Activated B cell treated with CpG ODN at 0.5 μM for 24 hours (primary cell): ENCODE data around the gene RXFP1. TPM values are rescaled to one million over a fixed set of nuclear protein-coding genes. Genes with fewer than 3 reads are reported as not detected.

Experiments
- ATAC-seq: fragments of 200-7000 bp; cut with Tn5 transposase; one replicate; pipeline ENCODE4 v1.10.0; 2021; ENCODE audit warnings: low read depth, mild to moderate bottlenecking, moderate library complexity
- CTCF ChIA-PET: fragments of 350-600 bp; sonication (Branson Sonifier 250); formaldehyde crosslinking; loops from one replicate; lab custom pipeline; 2021; ENCODE audit warnings: antibody characterized with exemption; lab: Charles Lee
- POLR2A ChIA-PET: fragments of 350-600 bp; sonication (Branson Sonifier 250); formaldehyde crosslinking; loops from one replicate; lab custom pipeline; 2021; ENCODE audit warnings: antibody characterized with exemption; lab: Charles Lee
- DNase-seq: peaks from one replicate; pipeline ENCODE4 v3.0.0; 2022
- H3K27ac Mint-ChIP-seq: one replicate; pipeline ENCODE4 v1.8.0; 2020; ENCODE audit warnings: mixed read lengths
- H3K27me3 Mint-ChIP-seq: one replicate; pipeline ENCODE4 v1.8.0; 2021; ENCODE audit warnings: mixed read lengths
- H3K36me3 Mint-ChIP-seq: one replicate; pipeline ENCODE4 v1.8.0; 2021; ENCODE audit warnings: low read depth, mixed read lengths
- H3K4me1 Mint-ChIP-seq: one replicate; pipeline ENCODE4 v1.8.0; 2021; ENCODE audit warnings: mixed read lengths
- H3K4me3 Mint-ChIP-seq: one replicate; pipeline ENCODE4 v1.8.0; 2020; ENCODE audit warnings: mild to moderate bottlenecking, mixed read lengths
- H3K9me3 Mint-ChIP-seq: one replicate; pipeline ENCODE4 v1.8.0; 2020; ENCODE audit warnings: mixed read lengths
- intact Hi-C: fragments of 100-400 bp; cut with micrococcal nuclease; formaldehyde crosslinking; loops from one replicate; pipeline ENCODE4 v1.15.1; 2024
- total RNA-seq: library from RNA; stranded (reverse); gene quantifications from 2 replicates; pipeline ENCODE4 v1.2.3, GENCODE V29; 2022
- TF ChIP-seq, protein P1 (sequence below): fragments of 200-600 bp; IDR thresholded peaks from one replicate; pipeline ENCODE4 v1.8.0; 2022; ENCODE audit warnings: antibody characterized with exemption, mild to moderate bottlenecking

Gene RXFP1
- total RNA-seq, 1 donor from 2014 or later, result not detected

DNA sequence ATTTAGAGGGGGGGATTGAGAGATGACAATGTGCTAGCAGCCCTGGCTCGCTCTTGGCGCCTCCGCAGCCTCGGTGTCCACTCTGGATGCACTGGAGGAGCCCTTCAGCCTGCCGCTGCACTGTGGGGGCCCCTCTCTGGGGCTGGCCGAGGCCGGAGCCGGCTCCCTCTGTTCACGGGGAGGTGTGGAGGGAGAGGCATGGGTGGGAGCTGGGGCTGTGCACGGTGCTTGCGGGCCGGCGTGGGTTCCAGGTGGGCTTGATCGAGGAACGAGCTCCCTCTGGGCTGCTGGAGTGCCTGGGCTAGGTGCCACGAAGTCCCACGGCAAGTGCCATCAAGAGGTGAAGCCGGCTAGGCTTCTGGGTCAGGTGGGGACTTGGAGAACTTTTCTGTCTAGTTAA is 143.1 kb downstream of the RXFP1 start:
- no peaks in the 10 kb centered on the region for H3K4me1 Mint-ChIP-seq
- CTCF ChIA-PET, result no interaction called here
- peaks cover 4% of the 10 kb centered on the region for H3K27me3 Mint-ChIP-seq
- no peak for DNase-seq
- intact Hi-C loops, result no loop called here
- no peak overlapping the region for H3K27ac Mint-ChIP-seq
- H3K36me3 Mint-ChIP-seq, result peaks cover 7% of the 10 kb centered on the region
- POLR2A ChIA-PET, result no interaction called here
- TF ChIP-seq, protein P1, sequence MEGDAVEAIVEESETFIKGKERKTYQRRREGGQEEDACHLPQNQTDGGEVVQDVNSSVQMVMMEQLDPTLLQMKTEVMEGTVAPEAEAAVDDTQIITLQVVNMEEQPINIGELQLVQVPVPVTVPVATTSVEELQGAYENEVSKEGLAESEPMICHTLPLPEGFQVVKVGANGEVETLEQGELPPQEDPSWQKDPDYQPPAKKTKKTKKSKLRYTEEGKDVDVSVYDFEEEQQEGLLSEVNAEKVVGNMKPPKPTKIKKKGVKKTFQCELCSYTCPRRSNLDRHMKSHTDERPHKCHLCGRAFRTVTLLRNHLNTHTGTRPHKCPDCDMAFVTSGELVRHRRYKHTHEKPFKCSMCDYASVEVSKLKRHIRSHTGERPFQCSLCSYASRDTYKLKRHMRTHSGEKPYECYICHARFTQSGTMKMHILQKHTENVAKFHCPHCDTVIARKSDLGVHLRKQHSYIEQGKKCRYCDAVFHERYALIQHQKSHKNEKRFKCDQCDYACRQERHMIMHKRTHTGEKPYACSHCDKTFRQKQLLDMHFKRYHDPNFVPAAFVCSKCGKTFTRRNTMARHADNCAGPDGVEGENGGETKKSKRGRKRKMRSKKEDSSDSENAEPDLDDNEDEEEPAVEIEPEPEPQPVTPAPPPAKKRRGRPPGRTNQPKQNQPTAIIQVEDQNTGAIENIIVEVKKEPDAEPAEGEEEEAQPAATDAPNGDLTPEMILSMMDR, result no peak
- no peak for ATAC-seq
- H3K4me3 Mint-ChIP-seq, result no peak overlapping the region
- H3K9me3 Mint-ChIP-seq, result no peaks in the 10 kb centered on the region

DNA sequence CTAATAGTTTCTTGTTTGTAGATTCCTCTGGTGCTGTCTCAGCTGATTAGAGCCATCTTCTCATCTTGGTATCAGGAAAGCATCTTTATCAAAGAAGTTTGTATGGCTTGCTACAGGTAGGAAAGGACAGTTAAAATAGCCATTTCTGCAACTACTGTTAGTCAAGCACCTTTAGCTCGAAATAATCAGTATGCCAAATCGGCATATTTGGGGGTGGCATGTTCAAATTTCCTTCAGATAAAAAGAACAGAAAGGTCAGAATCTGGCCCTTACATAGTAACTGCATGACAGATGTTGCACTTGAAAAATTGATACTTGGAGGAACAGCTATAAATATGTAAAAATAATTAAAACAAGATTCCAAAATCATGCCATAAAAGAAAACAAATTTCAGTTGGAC is 145.2 kb downstream of the RXFP1 start:
- CTCF ChIA-PET, result no interaction called here
- no peak overlapping the region for H3K27ac Mint-ChIP-seq

DNA sequence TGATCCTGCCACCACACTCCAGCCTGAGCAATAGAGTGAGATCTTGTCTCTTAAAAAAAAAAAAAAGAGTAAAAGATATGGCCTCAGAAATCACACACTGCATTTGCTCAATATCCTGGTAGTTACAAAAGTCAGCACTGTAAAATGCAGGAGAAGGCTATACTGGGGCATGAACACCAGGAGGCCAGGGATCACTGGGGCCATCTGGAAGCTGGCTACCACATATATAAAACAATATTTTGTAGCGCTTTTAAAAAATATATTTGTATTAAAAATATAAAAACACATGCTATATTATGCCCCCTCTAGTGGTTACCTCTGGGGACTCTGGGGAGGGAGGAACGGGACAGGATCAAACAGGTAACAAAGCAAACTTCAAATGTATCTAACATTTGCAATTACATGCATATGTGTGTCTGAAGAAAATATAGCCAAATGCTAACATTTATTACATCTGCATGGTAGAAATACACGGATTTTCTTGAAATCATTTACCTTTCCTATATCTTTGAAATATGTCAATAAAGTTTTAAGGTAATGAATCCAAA is 146.0 kb downstream of the RXFP1 start:
- H3K36me3 Mint-ChIP-seq, result peaks cover 16% of the 10 kb centered on the region
- ChIA-PET CTCF (no interaction called here), POLR2A (no interaction called here)
- H3K27me3 Mint-ChIP-seq, result no peaks in the 10 kb centered on the region
- H3K27ac Mint-ChIP-seq, result no peak overlapping the region
- H3K4me3 Mint-ChIP-seq, result no peak overlapping the region
- ATAC-seq (no peak), DNase-seq (no peak)
- H3K9me3 Mint-ChIP-seq, result no peaks in the 10 kb centered on the region
- peaks cover 19% of the 10 kb centered on the region for H3K4me1 Mint-ChIP-seq
- TF ChIP-seq, protein P1, result peak; percentile 17
- intact Hi-C loops, result loop anchor here (1.0 kb wide), 1 partner anchor 536 kb away; no protein-coding TSS in a partner anchor

More for the DNA sequence above, 145.2 kb downstream of the RXFP1 start:
- ATAC-seq (no peak), DNase-seq (no peak)
- Mint-ChIP-seq H3K27me3 (no peaks in the 10 kb centered on the region), H3K4me1 (peaks cover 13% of the 10 kb centered on the region), H3K4me3 (no peak overlapping the region), H3K9me3 (no peaks in the 10 kb centered on the region), H3K36me3 (peaks cover 11% of the 10 kb centered on the region)
- intact Hi-C loops, result loop anchor here (1.0 kb wide), 1 partner anchor 536 kb away; no protein-coding TSS in a partner anchor
- TF ChIP-seq, protein P1, result no peak
- POLR2A ChIA-PET, result no interaction called here

DNA sequence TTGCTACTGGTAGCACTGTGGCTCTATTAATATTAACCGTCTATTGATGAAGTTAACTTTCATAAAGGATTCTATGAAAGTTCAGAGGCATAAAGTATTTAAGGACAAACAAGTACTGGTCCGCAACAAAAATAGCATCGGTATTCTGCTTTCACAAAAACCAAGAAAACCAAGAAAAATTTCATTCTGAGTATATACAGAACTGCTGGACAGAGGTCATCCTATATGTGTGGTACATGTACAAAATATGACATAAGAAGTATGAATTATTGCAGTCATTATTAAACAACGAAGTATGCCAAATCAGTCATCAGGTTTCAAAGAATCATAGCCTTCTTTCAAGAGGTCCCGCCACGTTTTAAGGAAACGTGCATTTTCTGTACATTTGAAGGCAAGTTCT is 147.6 kb downstream of the RXFP1 start:
- intact Hi-C loops, result no loop called here
- peaks cover 16% of the 10 kb centered on the region for H3K36me3 Mint-ChIP-seq
- H3K4me1 Mint-ChIP-seq, result peaks cover 23% of the 10 kb centered on the region
- no peak for ATAC-seq
- no peak overlapping the region for H3K4me3 Mint-ChIP-seq
- no peaks in the 10 kb centered on the region for H3K9me3 Mint-ChIP-seq
- H3K27ac Mint-ChIP-seq, result no peak overlapping the region
- DNase-seq, result no peak
- H3K27me3 Mint-ChIP-seq, result no peaks in the 10 kb centered on the region
- ChIA-PET CTCF (no interaction called here), POLR2A (interaction anchor here (0.6 kb wide), 1 partner anchor 52 kb away, joined by 7 read pairs; no protein-coding TSS in a partner anchor)
- TF ChIP-seq, protein P1, result no peak

DNA sequence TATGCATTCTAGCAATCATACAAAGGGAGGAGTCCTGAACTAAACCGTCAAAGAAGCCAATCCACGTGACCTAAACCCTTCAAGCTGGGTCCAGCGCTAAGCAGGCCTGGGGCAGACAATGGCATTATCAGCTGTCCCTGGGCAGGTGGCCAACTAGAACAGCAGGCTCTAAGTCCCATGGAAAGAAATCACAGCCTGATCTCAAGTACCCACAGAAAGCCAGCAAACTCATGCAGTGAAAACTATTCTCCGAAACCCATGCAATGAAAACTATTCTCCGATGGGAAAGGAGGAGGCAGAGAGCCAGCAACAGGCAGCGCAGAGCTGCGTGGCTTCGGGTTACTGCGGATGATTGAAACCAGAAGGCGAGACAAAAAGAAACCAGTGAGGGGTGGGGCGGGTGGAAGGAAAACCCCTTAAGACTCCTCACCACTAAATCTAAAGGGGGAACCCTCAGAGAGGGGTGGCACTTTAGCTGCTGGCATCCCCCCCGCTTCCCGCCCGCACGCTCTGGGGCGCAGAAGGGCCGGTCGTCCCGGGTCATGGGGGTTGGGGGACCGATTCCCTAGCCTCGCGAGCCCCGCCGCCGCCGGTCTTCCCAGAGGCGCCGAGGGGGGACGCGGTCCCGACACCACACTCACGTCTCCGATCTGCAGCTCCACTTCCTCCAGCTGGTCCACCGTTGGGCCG is 149.4 kb downstream of the RXFP1 start:
- Mint-ChIP-seq H3K27me3 (no peaks in the 10 kb centered on the region), H3K4me1 (peaks cover 23% of the 10 kb centered on the region), H3K4me3 (peak overlapping the region; percentile 98), H3K36me3 (peaks cover 12% of the 10 kb centered on the region), H3K27ac (peak overlapping the region; percentile 96), H3K9me3 (no peaks in the 10 kb centered on the region)
- intact Hi-C loops, result loop anchor here (1.0 to 5.0 kb wide), 3 partner anchors 98 to 532 kb away; partner anchors contain the start of gene FNIP2
- TF ChIP-seq, protein P1, result no peak
- CTCF ChIA-PET, result interaction anchor here (1.0 kb wide), 1 partner anchor 347 kb away, joined by 3 read pairs; no protein-coding TSS in a partner anchor
- ATAC-seq (peak; percentile 4), DNase-seq (no peak)
- POLR2A ChIA-PET, result interaction anchor here (1.1 kb wide), 1 partner anchor 431 kb away, joined by 4 read pairs; no protein-coding TSS in a partner anchor
